Type B pancreatic cell (in vitro differentiated cells): ENCODE data around the gene OXNAD1. TPM values are rescaled to one million over a fixed set of nuclear protein-coding genes. Genes with fewer than 3 reads are reported as not detected.

ENCODE experiments used
- DNase-seq: peaks from one replicate; pipeline ENCODE4 v3.0.0; 2021; ENCODE audit warnings: mixed read lengths; ENCODE audit not compliant: unreplicated experiment; ENCODE audit errors: extremely low spot score
- H3K27ac Mint-ChIP-seq: 2 replicates; pipeline ENCODE4 v1.8.0; 2021; ENCODE audit warnings: mild to moderate bottlenecking, mixed read lengths
- H3K27me3 Mint-ChIP-seq: 2 replicates; pipeline ENCODE4 v1.8.0; 2021; ENCODE audit warnings: mixed read lengths
- H3K36me3 Mint-ChIP-seq: 2 replicates; pipeline ENCODE4 v1.8.0; 2021; ENCODE audit warnings: mixed read lengths
- H3K4me1 Mint-ChIP-seq: one replicate; pipeline ENCODE4 v1.8.0; 2021; ENCODE audit warnings: mixed read lengths; ENCODE audit not compliant: unreplicated experiment
- H3K4me3 Mint-ChIP-seq: 2 replicates; pipeline ENCODE4 v1.8.0; 2021; ENCODE audit warnings: mild to moderate bottlenecking, mixed read lengths
- H3K9me3 Mint-ChIP-seq: 2 replicates; pipeline ENCODE4 v1.8.0; 2021; ENCODE audit warnings: mixed read lengths
- CTCF ChIP-seq: fragments of 200-600 bp; sonication (generic); conservative IDR thresholded peaks from 2 replicates; pipeline ENCODE4 v1.5.0; 2021; ENCODE audit warnings: antibody characterized with exemption, mild to moderate bottlenecking
- total RNA-seq: library from RNA; stranded (reverse); gene quantifications from 2 replicates; pipeline ENCODE4 v1.2.1, GENCODE V29; 2021; ENCODE audit warnings: low replicate concordance

OXNAD1 gene
- total RNA-seq, 1 donor from 2014 or later: 16.0 TPM

- Mint-ChIP-seq H3K36me3 (peaks cover 32% of the 10 kb centered on the region), H3K9me3 (peaks cover 5% of the 10 kb centered on the region), H3K27ac (no peak overlapping the region), H3K4me1 (peaks cover 10% of the 10 kb centered on the region), H3K27me3 (no peaks in the 10 kb centered on the region), H3K4me3 (no peak overlapping the region)
- no peak for TF ChIP-seq CTCF
- no peak for DNase-seq
These were observed 49.1 kb downstream of the OXNAD1 start for GRCh38 chr3:16313886-16314645.

- no peaks in the 10 kb centered on the region for H3K27me3 Mint-ChIP-seq
- peak overlapping the region; percentile 71 for H3K27ac Mint-ChIP-seq
- no peak overlapping the region for H3K4me3 Mint-ChIP-seq
- H3K36me3 Mint-ChIP-seq: peaks cover 31% of the 10 kb centered on the region
- no peak for DNase-seq
- no peaks in the 10 kb centered on the region for H3K9me3 Mint-ChIP-seq
- TF ChIP-seq CTCF: no peak
- H3K4me1 Mint-ChIP-seq: peaks cover 10% of the 10 kb centered on the region
These were observed 50.6 kb downstream of the OXNAD1 start for GRCh38 chr3:16315623-16316022.

- peaks cover 34% of the 10 kb centered on the region for H3K36me3 Mint-ChIP-seq
- TF ChIP-seq CTCF: no peak
- H3K27ac Mint-ChIP-seq: no peak overlapping the region
- peaks cover 9% of the 10 kb centered on the region for H3K4me1 Mint-ChIP-seq
- H3K4me3 Mint-ChIP-seq: no peak overlapping the region
- no peaks in the 10 kb centered on the region for H3K27me3 Mint-ChIP-seq
- no peak for DNase-seq
- no peaks in the 10 kb centered on the region for H3K9me3 Mint-ChIP-seq
These were observed 51.4 kb downstream of the OXNAD1 start for GRCh38 chr3:16316396-16316795.

GRCh38 chr3:16316847-16317560 lies 52.0 kb downstream of the OXNAD1 start:
- Mint-ChIP-seq H3K4me3 (no peak overlapping the region), H3K27me3 (no peaks in the 10 kb centered on the region), H3K9me3 (no peaks in the 10 kb centered on the region), H3K4me1 (peaks cover 3% of the 10 kb centered on the region), H3K27ac (no peak overlapping the region), H3K36me3 (peaks cover 28% of the 10 kb centered on the region)
- no peak for DNase-seq
- no peak for TF ChIP-seq CTCF

GRCh38 chr3:16317561-16317945 lies 52.5 kb downstream of the OXNAD1 start:
- Mint-ChIP-seq H3K27ac (no peak overlapping the region), H3K4me3 (no peak overlapping the region), H3K9me3 (no peaks in the 10 kb centered on the region), H3K36me3 (peaks cover 22% of the 10 kb centered on the region), H3K27me3 (no peaks in the 10 kb centered on the region), H3K4me1 (no peaks in the 10 kb centered on the region)
- no peak for TF ChIP-seq CTCF
- DNase-seq: no peak
